HEK293 (cell line): ENCODE data around the gene C1orf56.

ENCODE experiments used
- CTCF ChIP-seq: fragments of 450-650 bp; formaldehyde crosslinking; IDR thresholded peaks from 2 replicates; pipeline ENCODE4 v1.5.1; 2016; ENCODE audit warnings: missing biosample characterization, missing genetic modification characterization
- OSR2 ChIP-seq: fragments of 450-650 bp; formaldehyde crosslinking; IDR thresholded peaks from 2 replicates; pipeline ENCODE4 v1.5.1; 2016; ENCODE audit warnings: missing biosample characterization, missing genetic modification characterization
- TCF7L2 ChIP-seq: IDR thresholded peaks from 2 replicates; pipeline ENCODE4 v1.6.1; 2011; ENCODE audit warnings: low read depth, mild to moderate bottlenecking, inconsistent platforms, low read length, moderate library complexity, borderline replicate concordance
- ZBTB1 ChIP-seq: fragments of 450-650 bp; formaldehyde crosslinking; IDR thresholded peaks from 2 replicates; pipeline ENCODE4 v1.5.1; 2016; ENCODE audit warnings: missing biosample characterization, missing genetic modification characterization
- ZNF138 ChIP-seq: fragments of 450-650 bp; formaldehyde crosslinking; IDR thresholded peaks from 2 replicates; pipeline ENCODE4 v1.5.1; 2016; ENCODE audit warnings: missing biosample characterization, missing genetic modification characterization, borderline replicate concordance
- ZNF274 ChIP-seq, 2 experiments: fragments of 200-500 bp in 1 of 2; fragments of 450-650 bp in 1 of 2; sonication (Bioruptor generic) in 1 of 2; formaldehyde crosslinking in 1 of 2; IDR thresholded peaks; 2 replicates each; pipeline versions ENCODE4 v1.5.1 to v1.6.1; 2014 to 2016; ENCODE audit warnings: borderline replicate concordance in 1 of 2, inconsistent platforms in 1 of 2, low read length in 1 of 2, missing biosample characterization in 1 of 2, missing genetic modification characterization in 1 of 2
- ZNF561 ChIP-seq: fragments of 450-650 bp; IDR thresholded peaks from 2 replicates; pipeline ENCODE4 v1.5.1; 2018; ENCODE audit warnings: missing biosample characterization, missing genetic modification characterization, borderline replicate concordance
- ZNF704 ChIP-seq: fragments of 450-650 bp; formaldehyde crosslinking; IDR thresholded peaks from 2 replicates; pipeline ENCODE4 v1.5.1; 2016; ENCODE audit warnings: missing biosample characterization, missing genetic modification characterization
- ZNF768 ChIP-seq: fragments of 450-650 bp; formaldehyde crosslinking; IDR thresholded peaks from 2 replicates; pipeline ENCODE4 v1.5.1; 2018; ENCODE audit warnings: missing biosample characterization, mild to moderate bottlenecking, missing genetic modification characterization
- ZSCAN30 ChIP-seq: fragments of 450-650 bp; IDR thresholded peaks from 2 replicates; pipeline ENCODE4 v1.5.1; 2018; ENCODE audit warnings: missing biosample characterization, mild to moderate bottlenecking, missing genetic modification characterization, moderate library complexity
- TF ChIP-seq, protein P1 (sequence below): fragments of 450-650 bp; formaldehyde crosslinking; IDR thresholded peaks from 2 replicates; pipeline ENCODE4 v1.5.1; 2017; ENCODE audit warnings: missing biosample characterization, mild to moderate bottlenecking, missing genetic modification characterization, moderate library complexity

DNA sequence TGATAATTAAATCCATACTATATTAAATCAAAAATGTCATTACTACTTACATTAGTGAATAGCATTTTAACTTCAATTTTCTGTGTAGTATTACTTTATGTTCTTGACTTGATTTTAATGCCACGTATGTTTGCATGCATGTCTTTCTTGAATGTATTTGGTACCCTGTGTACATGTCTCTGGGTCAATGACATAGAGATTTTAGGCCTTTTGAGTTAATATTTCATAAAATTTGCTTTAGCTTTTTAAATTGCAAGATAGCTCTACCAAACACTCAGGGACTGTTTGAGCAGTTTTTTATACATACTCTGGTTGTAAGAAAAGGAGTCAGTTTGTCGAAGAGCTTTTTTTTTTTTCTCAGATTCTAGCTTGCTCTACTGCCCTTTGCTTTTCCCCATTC lies 14.2 kb downstream of the C1orf56 start:
- TF ChIP-seq CTCF (tag by site-specific recombination), result no peak
- no peak for TF ChIP-seq ZNF768 (tag by site-specific recombination)
- TF ChIP-seq OSR2 (tag by site-specific recombination), result no peak
- no peak for TF ChIP-seq ZBTB1 (tag by site-specific recombination)
- TF ChIP-seq ZNF138, result no peak
- TF ChIP-seq ZNF561 (tag by site-specific recombination), result no peak
- TF ChIP-seq, protein P1, sequence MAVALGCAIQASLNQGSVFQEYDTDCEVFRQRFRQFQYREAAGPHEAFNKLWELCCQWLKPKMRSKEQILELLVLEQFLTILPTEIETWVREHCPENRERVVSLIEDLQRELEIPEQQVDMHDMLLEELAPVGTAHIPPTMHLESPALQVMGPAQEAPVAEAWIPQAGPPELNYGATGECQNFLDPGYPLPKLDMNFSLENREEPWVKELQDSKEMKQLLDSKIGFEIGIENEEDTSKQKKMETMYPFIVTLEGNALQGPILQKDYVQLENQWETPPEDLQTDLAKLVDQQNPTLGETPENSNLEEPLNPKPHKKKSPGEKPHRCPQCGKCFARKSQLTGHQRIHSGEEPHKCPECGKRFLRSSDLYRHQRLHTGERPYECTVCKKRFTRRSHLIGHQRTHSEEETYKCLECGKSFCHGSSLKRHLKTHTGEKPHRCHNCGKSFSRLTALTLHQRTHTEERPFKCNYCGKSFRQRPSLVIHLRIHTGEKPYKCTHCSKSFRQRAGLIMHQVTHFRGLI (tag by site-specific recombination), result no peak
- TF ChIP-seq ZSCAN30, result no peak
- TF ChIP-seq ZNF274 (IDR thresholded peaks at IDR 0.05; ENCODE audit: low read length), result no peak
- no peak for TF ChIP-seq ZNF274 (tag by site-specific recombination; IDR thresholded peaks at IDR 0.05; ENCODE audit: borderline replicate concordance)
- no peak for TF ChIP-seq TCF7L2
- TF ChIP-seq ZNF704 (tag by site-specific recombination), result no peak
